Activated B cell treated with CpG ODN at 0.5 μM for 24 hours (primary cell): ENCODE results near the gene SMARCC1. TPM values are rescaled to one million over a fixed set of nuclear protein-coding genes. Genes with fewer than 3 reads are reported as not detected.
A peak's percentile ranks its signal among the peaks of the same experiment; 100 is the strongest.

ENCODE experiments used
- ATAC-seq: fragments of 200-7000 bp; cut with Tn5 transposase; one replicate; pipeline ENCODE4 v1.10.0; 2021; ENCODE audit warnings: low read depth, mild to moderate bottlenecking, moderate library complexity
- CTCF ChIA-PET: fragments of 350-600 bp; sonication (Branson Sonifier 250); formaldehyde crosslinking; loops from one replicate; lab custom pipeline; 2021; ENCODE audit warnings: antibody characterized with exemption; lab: Charles Lee
- POLR2A ChIA-PET: fragments of 350-600 bp; sonication (Branson Sonifier 250); formaldehyde crosslinking; loops from one replicate; lab custom pipeline; 2021; ENCODE audit warnings: antibody characterized with exemption; lab: Charles Lee
- DNase-seq: peaks from one replicate; pipeline ENCODE4 v3.0.0; 2022
- H3K27ac Mint-ChIP-seq: one replicate; pipeline ENCODE4 v1.8.0; 2020; ENCODE audit warnings: mixed read lengths
- H3K27me3 Mint-ChIP-seq: one replicate; pipeline ENCODE4 v1.8.0; 2021; ENCODE audit warnings: mixed read lengths
- H3K36me3 Mint-ChIP-seq: one replicate; pipeline ENCODE4 v1.8.0; 2021; ENCODE audit warnings: low read depth, mixed read lengths
- H3K4me1 Mint-ChIP-seq: one replicate; pipeline ENCODE4 v1.8.0; 2021; ENCODE audit warnings: mixed read lengths
- H3K4me3 Mint-ChIP-seq: one replicate; pipeline ENCODE4 v1.8.0; 2020; ENCODE audit warnings: mild to moderate bottlenecking, mixed read lengths
- H3K9me3 Mint-ChIP-seq: one replicate; pipeline ENCODE4 v1.8.0; 2020; ENCODE audit warnings: mixed read lengths
- CTCF ChIP-seq: fragments of 200-600 bp; IDR thresholded peaks from one replicate; pipeline ENCODE4 v1.8.0; 2022; ENCODE audit warnings: antibody characterized with exemption, mild to moderate bottlenecking
- intact Hi-C: fragments of 100-400 bp; cut with micrococcal nuclease; formaldehyde crosslinking; loops from one replicate; pipeline ENCODE4 v1.15.1; 2024
- total RNA-seq: library from RNA; stranded (reverse); gene quantifications from 2 replicates; pipeline ENCODE4 v1.2.3, GENCODE V29; 2022

Gene SMARCC1
- total RNA-seq, 1 donor from 2014 or later = 136 TPM

- ChIA-PET CTCF (no interaction called here), POLR2A (interaction anchor here (0.5 to 0.7 kb wide), 2 partner anchors 828 to 1942 kb away, joined by 3 to 7 read pairs; no protein-coding TSS in a partner anchor)
- DNase-seq (no peak), ATAC-seq (no peak)
- no peak for TF ChIP-seq CTCF
- Mint-ChIP-seq H3K4me3 (peak overlapping the region; percentile 93), H3K27ac (peak overlapping the region; percentile 98), H3K4me1 (peaks cover 44% of the 10 kb centered on the region), H3K9me3 (no peaks in the 10 kb centered on the region), H3K27me3 (no peaks in the 10 kb centered on the region), H3K36me3 (peaks cover 14% of the 10 kb centered on the region)
- intact Hi-C loops = loop anchor here (1.0 to 10.0 kb wide), 5 partner anchors 40 to 1630 kb away; partner anchors contain the start of genes KIF9, KLHL18, RHOA and SETD2
Observed at GRCh38 chr3:47782446-47783308, 984 bp upstream of the SMARCC1 start.

GRCh38 chr3:47780741-47781684 is 680 bp downstream of the SMARCC1 start:
- no peak for TF ChIP-seq CTCF
- peaks cover 47% of the 10 kb centered on the region for H3K4me1 Mint-ChIP-seq
- ChIA-PET POLR2A (interaction anchor here (0.7 to 1.0 kb wide), 5 partner anchors 8 to 268 kb away, joined by 3 to 13 read pairs (median 3); no protein-coding TSS in a partner anchor), CTCF (no interaction called here)
- H3K36me3 Mint-ChIP-seq = peaks cover 14% of the 10 kb centered on the region
- H3K27ac Mint-ChIP-seq = peak overlapping the region; percentile 91
- no peaks in the 10 kb centered on the region for H3K27me3 Mint-ChIP-seq
- no peaks in the 10 kb centered on the region for H3K9me3 Mint-ChIP-seq
- H3K4me3 Mint-ChIP-seq = peak overlapping the region; percentile 93
- intact Hi-C loops = loop anchor here (1.0 to 10.0 kb wide), 6 partner anchors 22 to 1631 kb away; partner anchors contain the start of genes DHX30, ELP6, KIF9 and KLHL18
- DNase-seq = peak; percentile 68
- ATAC-seq = peak; percentile 35

GRCh38 chr3:47778746-47779145 is 2.9 kb downstream of the SMARCC1 start:
- ChIA-PET POLR2A (no interaction called here), CTCF (no interaction called here)
- Mint-ChIP-seq H3K27ac (no peak overlapping the region), H3K4me1 (peaks cover 54% of the 10 kb centered on the region), H3K9me3 (no peaks in the 10 kb centered on the region), H3K36me3 (peaks cover 18% of the 10 kb centered on the region), H3K4me3 (no peak overlapping the region), H3K27me3 (no peaks in the 10 kb centered on the region)
- intact Hi-C loops = no loop called here
- DNase-seq = no peak
- TF ChIP-seq CTCF = no peak
- no peak for ATAC-seq

GRCh38 chr3:47772788-47773187 is 8.9 kb downstream of the SMARCC1 start:
- H3K4me1 Mint-ChIP-seq = peaks cover 16% of the 10 kb centered on the region
- ATAC-seq (no peak), DNase-seq (no peak)
- H3K36me3 Mint-ChIP-seq = peaks cover 37% of the 10 kb centered on the region
- CTCF ChIA-PET = interaction anchor here (0.7 kb wide), 1 partner anchor 10 kb away, joined by 3 read pairs; no protein-coding TSS in a partner anchor
- intact Hi-C loops = no loop called here
- TF ChIP-seq CTCF = no peak
- no peaks in the 10 kb centered on the region for H3K27me3 Mint-ChIP-seq
- H3K27ac Mint-ChIP-seq = no peak overlapping the region
- no peak overlapping the region for H3K4me3 Mint-ChIP-seq
- no peaks in the 10 kb centered on the region for H3K9me3 Mint-ChIP-seq
- POLR2A ChIA-PET = interaction anchor here (0.6 to 1.1 kb wide), 2 partner anchors 8 to 1465 kb away, joined by 3 read pairs; no protein-coding TSS in a partner anchor
